ENCODE measurements around the gene HSD11B2. TPM values are rescaled to one million over a fixed set of nuclear protein-coding genes. Genes with fewer than 3 reads are reported as not detected.
A peak's percentile ranks its signal among the peaks of the same experiment; 100 is the strongest.

HSD11B2 gene
- total and polyA plus RNA-seq, 4 donors, result 0.51 to 6.7 (median 2.2) TPM

DNA sequence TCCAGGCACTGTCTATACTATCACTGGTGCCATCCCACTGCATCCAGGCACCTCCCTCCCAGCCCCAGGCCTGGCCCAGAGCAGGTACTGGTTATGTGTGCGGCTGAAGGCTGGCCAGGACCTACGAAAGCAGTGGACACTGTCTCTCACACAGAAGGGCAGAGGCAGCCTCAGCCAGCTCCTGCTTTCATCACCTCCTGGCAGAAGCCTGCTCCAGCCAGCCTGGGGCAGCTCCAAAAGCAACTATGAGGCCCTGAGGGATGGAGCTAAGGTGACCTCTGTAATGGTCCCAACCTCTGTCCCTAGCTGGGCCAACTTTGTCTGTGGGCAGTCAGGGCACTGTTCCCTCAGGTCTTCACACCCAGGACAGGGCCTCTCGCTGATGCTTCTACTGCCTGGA is 18.8 kb downstream of the HSD11B2 start:
- no peak overlapping the region for H3K9ac ChIP-seq (ENCODE audit: low read depth in 1 of 2, low read length in 2 of 2)
- no peaks in the 10 kb centered on the region for H3K9me3 ChIP-seq (ENCODE audit: control insufficient read depth in 4 of 4, low read length in 3 of 4)
- TF ChIP-seq, protein P1, sequence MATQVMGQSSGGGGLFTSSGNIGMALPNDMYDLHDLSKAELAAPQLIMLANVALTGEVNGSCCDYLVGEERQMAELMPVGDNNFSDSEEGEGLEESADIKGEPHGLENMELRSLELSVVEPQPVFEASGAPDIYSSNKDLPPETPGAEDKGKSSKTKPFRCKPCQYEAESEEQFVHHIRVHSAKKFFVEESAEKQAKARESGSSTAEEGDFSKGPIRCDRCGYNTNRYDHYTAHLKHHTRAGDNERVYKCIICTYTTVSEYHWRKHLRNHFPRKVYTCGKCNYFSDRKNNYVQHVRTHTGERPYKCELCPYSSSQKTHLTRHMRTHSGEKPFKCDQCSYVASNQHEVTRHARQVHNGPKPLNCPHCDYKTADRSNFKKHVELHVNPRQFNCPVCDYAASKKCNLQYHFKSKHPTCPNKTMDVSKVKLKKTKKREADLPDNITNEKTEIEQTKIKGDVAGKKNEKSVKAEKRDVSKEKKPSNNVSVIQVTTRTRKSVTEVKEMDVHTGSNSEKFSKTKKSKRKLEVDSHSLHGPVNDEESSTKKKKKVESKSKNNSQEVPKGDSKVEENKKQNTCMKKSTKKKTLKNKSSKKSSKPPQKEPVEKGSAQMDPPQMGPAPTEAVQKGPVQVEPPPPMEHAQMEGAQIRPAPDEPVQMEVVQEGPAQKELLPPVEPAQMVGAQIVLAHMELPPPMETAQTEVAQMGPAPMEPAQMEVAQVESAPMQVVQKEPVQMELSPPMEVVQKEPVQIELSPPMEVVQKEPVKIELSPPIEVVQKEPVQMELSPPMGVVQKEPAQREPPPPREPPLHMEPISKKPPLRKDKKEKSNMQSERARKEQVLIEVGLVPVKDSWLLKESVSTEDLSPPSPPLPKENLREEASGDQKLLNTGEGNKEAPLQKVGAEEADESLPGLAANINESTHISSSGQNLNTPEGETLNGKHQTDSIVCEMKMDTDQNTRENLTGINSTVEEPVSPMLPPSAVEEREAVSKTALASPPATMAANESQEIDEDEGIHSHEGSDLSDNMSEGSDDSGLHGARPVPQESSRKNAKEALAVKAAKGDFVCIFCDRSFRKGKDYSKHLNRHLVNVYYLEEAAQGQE (IDR thresholded peaks at IDR 0.05), result peak; percentile 29
- TF ChIP-seq, protein P2, sequence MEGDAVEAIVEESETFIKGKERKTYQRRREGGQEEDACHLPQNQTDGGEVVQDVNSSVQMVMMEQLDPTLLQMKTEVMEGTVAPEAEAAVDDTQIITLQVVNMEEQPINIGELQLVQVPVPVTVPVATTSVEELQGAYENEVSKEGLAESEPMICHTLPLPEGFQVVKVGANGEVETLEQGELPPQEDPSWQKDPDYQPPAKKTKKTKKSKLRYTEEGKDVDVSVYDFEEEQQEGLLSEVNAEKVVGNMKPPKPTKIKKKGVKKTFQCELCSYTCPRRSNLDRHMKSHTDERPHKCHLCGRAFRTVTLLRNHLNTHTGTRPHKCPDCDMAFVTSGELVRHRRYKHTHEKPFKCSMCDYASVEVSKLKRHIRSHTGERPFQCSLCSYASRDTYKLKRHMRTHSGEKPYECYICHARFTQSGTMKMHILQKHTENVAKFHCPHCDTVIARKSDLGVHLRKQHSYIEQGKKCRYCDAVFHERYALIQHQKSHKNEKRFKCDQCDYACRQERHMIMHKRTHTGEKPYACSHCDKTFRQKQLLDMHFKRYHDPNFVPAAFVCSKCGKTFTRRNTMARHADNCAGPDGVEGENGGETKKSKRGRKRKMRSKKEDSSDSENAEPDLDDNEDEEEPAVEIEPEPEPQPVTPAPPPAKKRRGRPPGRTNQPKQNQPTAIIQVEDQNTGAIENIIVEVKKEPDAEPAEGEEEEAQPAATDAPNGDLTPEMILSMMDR (IDR thresholded peaks at IDR 0.05; ENCODE audit: low read depth, low read length, missing input control), result no peak
- TF ChIP-seq SP1 (IDR thresholded peaks at IDR 0.05), result peak; percentile 75
- TF ChIP-seq YY1 (IDR thresholded peaks at IDR 0.05), result no peak
- TF ChIP-seq, protein P3, sequence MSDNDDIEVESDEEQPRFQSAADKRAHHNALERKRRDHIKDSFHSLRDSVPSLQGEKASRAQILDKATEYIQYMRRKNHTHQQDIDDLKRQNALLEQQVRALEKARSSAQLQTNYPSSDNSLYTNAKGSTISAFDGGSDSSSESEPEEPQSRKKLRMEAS (IDR thresholded peaks at IDR 0.05), result no peak
- TF ChIP-seq, protein P4, sequence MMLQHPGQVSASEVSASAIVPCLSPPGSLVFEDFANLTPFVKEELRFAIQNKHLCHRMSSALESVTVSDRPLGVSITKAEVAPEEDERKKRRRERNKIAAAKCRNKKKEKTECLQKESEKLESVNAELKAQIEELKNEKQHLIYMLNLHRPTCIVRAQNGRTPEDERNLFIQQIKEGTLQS (IDR thresholded peaks at IDR 0.05), result peak; percentile 82
- peak; percentile 77 to 94 for TF ChIP-seq RXRA (IDR thresholded peaks at IDR 0.05)
- no peak for TF ChIP-seq TAF1 (conservative IDR thresholded peaks at IDR 0.05)
- TF ChIP-seq RAD21 (IDR thresholded peaks at IDR 0.05), result peak; percentile 29 to 43
- TF ChIP-seq HNF4G (IDR thresholded peaks at IDR 0.05), result peak; percentile 28
- peak; percentile 74 to 83 for TF ChIP-seq HNF4A (conservative IDR thresholded peaks at IDR 0.05)
- peak; percentile 20 for TF ChIP-seq FOXA2 (IDR thresholded peaks at IDR 0.05)
- peak; percentile 30 for TF ChIP-seq NR2F2 (IDR thresholded peaks at IDR 0.05)
- peak in 1 of 2 donors; percentile 66 for TF ChIP-seq JUND (IDR thresholded peaks at IDR 0.05)
- 37% methylated on average over 3 of the region's 3 CpGs for WGBS
- no peaks in the 10 kb centered on the region for H3K27me3 ChIP-seq (ENCODE audit: control insufficient read depth in 4 of 4, insufficient read depth in 4 of 4, low read length in 3 of 4)
- no peak for DNase-seq (ENCODE audit: low spot score)
- peaks cover 35 to 77% (median 61%) of the 10 kb centered on the region in 4 donors for H3K4me1 ChIP-seq (ENCODE audit: control insufficient read depth in 4 of 4, insufficient read depth in 4 of 4, low read length in 3 of 4)
- no peak overlapping the region for H3K4me3 ChIP-seq (ENCODE audit: low read depth in 1 of 3, low read length in 3 of 3)
- peaks cover under 1 to 9% (median 5%) of the 10 kb centered on the region in 4 donors for H3K36me3 ChIP-seq (ENCODE audit: control insufficient read depth in 4 of 4, insufficient read depth in 3 of 4, low read depth in 1 of 4, low read length in 3 of 4)
- H3K27ac ChIP-seq (ENCODE audit: low read depth in 1 of 2, low read length in 2 of 2), result peak overlapping the region; percentile 20 to 42

DNA sequence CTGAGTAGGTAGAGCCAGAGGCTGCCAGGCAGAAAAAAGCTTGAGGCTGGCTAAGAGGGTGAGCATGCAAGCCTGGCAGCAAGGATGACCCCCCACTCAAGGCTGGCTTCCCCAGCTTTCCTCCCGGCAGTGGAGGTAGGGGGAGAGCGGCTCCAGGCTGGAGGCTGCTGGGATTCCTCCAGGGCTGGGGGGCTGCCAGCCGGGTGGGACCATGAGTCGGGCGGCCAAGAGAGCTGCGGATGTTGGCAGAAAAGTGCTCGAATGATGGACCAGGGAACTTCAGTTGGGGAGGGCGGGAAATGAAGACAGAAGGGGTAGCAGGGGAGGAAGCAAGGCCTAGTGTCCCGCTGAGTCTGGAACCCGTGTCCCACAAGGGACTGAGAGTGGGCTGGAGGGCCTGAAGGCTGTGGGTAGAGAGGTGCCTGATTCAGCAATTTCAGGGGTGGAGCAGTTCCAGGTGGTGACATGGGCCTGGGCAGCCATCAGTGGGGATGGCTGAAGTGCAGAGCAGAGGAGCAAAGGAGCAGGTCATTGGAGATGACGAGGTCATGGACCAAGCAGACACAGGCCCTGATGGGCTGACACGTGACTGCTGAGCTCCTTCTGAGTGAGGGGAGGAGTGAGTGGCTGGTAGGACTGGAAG is 20.3 kb downstream of the HSD11B2 start:
- Histone ChIP-seq H3K27ac (ENCODE audit: low read depth in 1 of 2, low read length in 2 of 2) (peak overlapping the region in 1 of 2 donors; percentile 23), H3K36me3 (ENCODE audit: control insufficient read depth in 4 of 4, insufficient read depth in 3 of 4, low read depth in 1 of 4, low read length in 3 of 4) (peaks cover 0 to 9% (median 5%) of the 10 kb centered on the region in 4 donors), H3K4me3 (ENCODE audit: low read depth in 1 of 3, low read length in 3 of 3) (no peak overlapping the region), H3K9ac (ENCODE audit: low read depth in 1 of 2, low read length in 2 of 2) (no peak overlapping the region), H3K27me3 (ENCODE audit: control insufficient read depth in 4 of 4, insufficient read depth in 4 of 4, low read length in 3 of 4) (no peaks in the 10 kb centered on the region), H3K9me3 (ENCODE audit: control insufficient read depth in 4 of 4, low read length in 3 of 4) (no peaks in the 10 kb centered on the region), H3K4me1 (ENCODE audit: control insufficient read depth in 4 of 4, insufficient read depth in 4 of 4, low read length in 3 of 4) (peaks cover 26 to 64% (median 47%) of the 10 kb centered on the region in 4 donors)
- 86% methylated on average over 12 of the region's 12 CpGs for whole genome bisulfite sequencing
- TF ChIP-seq RXRA (IDR thresholded peaks at IDR 0.05) (peak; percentile 10 to 37), FOXA1 (IDR thresholded peaks at IDR 0.05) (no peak)
- DNase-seq (ENCODE audit: low spot score), result no peak
